Measurements from ENCODE around the gene PIGK. TPM values are rescaled to one million over a fixed set of nuclear protein-coding genes. Genes with fewer than 3 reads are reported as not detected.

The PIGK gene
- total and polyA plus RNA-seq, 2 donors (not counting 3 experiments of a cell fraction or from before 2014, with no cell fraction given) = 12.3 to 32.3 TPM

- Histone ChIP-seq H3K9ac (replicated peaks; ENCODE audit: extremely low read depth, insufficient read depth, low read length) (no peak overlapping the region), H3K27me3 (ENCODE audit: control insufficient read depth in 2 of 2, insufficient read depth in 2 of 2, low read length in 2 of 2) (no peaks in the 10 kb centered on the region), H3K27ac (ENCODE audit: insufficient read depth, low read depth, low read length) (no peak overlapping the region), H3K4me2 (ENCODE audit: insufficient read depth, low read length) (no peak overlapping the region), H3K4me3 (replicated peaks in 1 of 3; ENCODE audit: insufficient read depth in 1 of 3, low read depth in 1 of 3, low read length in 3 of 3) (no peak overlapping the region), H3K79me2 (ENCODE audit: control insufficient read depth, insufficient read depth, low read length) (no peaks in the 10 kb centered on the region), H3K9me3 (replicated peaks; ENCODE audit: control insufficient read depth, insufficient read depth, low read length) (no peaks in the 10 kb centered on the region), H3K4me1 (ENCODE audit: control insufficient read depth, extremely low read depth, insufficient read depth, low read length) (no peaks in the 10 kb centered on the region), H2AFZ (ENCODE audit: low read depth, low read length) (no peak overlapping the region), H3K9me1 (replicated peaks; ENCODE audit: control insufficient read depth, extremely low read depth, insufficient read depth, low read length) (no peaks in the 10 kb centered on the region), H4K20me1 (replicated peaks; ENCODE audit: control insufficient read depth, extremely low read depth, insufficient read depth, low read length) (no peaks in the 10 kb centered on the region), H3K36me3 (ENCODE audit: control insufficient read depth in 2 of 2, extremely low read depth in 1 of 2, insufficient read depth in 2 of 2, low read length in 2 of 2) (no peaks in the 10 kb centered on the region)
- DNase-seq (ENCODE audit: low read depth, low spot score) (no peak), FAIRE-seq (no peak)
- dilution Hi-C loops (cut with MboI; ENCODE audit: extremely low pct_ligation_motif_present, low sequenced_read_pairs) = no loop called here
- BruUV-seq (replicated peaks) = no TSS peak
- intact Hi-C loops (cut with micrococcal nuclease) = no loop called here
- CTCF ChIA-PET = no interaction called here
- TF ChIP-seq EZH2 (IDR thresholded peaks at IDR 0.05; ENCODE audit: borderline replicate concordance, low read depth, low read length, severe bottlenecking) = no peak
- no peak for TF ChIP-seq CTCF (IDR thresholded peaks at IDR 0.05; ENCODE audit: extremely low read depth in 1 of 2, insufficient read depth in 1 of 2, low read depth in 1 of 2, low read length in 2 of 2)
- TF ChIP-seq GATA2 (IDR thresholded peaks at IDR 0.05; ENCODE audit: insufficient read depth, insufficient read length, low read depth, low read length) = no peak
- no peak for TF ChIP-seq POLR2A (IDR thresholded peaks at IDR 0.05; ENCODE audit: low read depth, low read length)
- TF ChIP-seq POLR2AphosphoS5 (IDR thresholded peaks at IDR 0.05; ENCODE audit: insufficient read depth, low read depth, low read length) = no peak
- no peak for TF ChIP-seq MAX (IDR thresholded peaks at IDR 0.05; ENCODE audit: insufficient read depth, insufficient read length)
- no peak for TF ChIP-seq JUN (IDR thresholded peaks at IDR 0.05; ENCODE audit: borderline replicate concordance, insufficient read depth, insufficient read length, low read depth)
- TF ChIP-seq FOS (IDR thresholded peaks at IDR 0.05; ENCODE audit: borderline replicate concordance, insufficient read depth, low read length) = no peak
- no peak for TF ChIP-seq MYC (IDR thresholded peaks at IDR 0.05; ENCODE audit: low read depth, low read length)
- POLR2A ChIA-PET = no interaction called here
These were observed 50.9 kb downstream of the PIGK start for GRCh38 chr1:77168358-77168757.

Data from endothelial cell of umbilical vein (primary cell).